ENCODE measurements around the gene HGFAC. TPM values are rescaled to one million over a fixed set of nuclear protein-coding genes. Genes with fewer than 3 reads are reported as not detected.

Gene HGFAC
- total RNA-seq, 1 donor from 2014 or later = 1.0 TPM

DNA sequence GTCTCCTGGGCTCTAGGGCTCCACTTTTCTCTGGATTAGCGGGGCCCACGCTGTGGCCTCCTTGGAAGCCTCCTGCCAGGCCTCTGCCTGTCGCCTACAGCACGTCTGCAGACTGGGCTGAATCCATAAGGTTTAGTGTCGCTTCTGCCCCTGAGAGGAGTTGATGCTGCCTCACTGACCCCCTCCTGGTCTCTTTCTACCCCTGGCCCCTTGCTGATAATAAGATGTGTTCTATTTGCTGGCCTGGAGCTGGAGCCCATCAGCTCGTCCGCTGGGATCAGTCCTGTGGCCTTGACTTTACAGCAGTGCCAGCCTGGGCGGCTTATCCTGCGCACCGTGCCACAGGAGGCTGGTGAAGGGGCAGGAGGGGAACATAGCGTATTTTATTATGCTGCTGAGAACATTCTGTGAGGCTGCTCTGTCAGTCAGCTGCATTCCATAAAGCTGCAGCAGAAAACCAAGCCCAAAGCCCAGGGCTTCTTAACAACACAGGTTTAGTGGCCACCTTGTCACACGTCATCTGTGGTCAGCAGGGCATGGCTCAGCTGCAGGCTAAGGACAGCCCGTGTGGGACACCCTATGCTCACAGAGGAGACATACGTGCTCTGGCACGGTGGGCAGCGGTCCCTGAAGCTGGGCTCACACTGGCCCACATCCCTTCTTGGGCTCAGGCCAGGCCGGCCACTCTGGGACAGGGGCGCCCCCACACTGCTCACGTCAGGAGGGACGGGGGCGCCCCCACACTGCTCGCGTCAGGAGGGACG is 29.3 kb upstream of the HGFAC start:
- TF ChIP-seq CTCF (IDR thresholded peaks at IDR 0.05) = no peak
- H3K27ac ChIP-seq = no peak overlapping the region
- H3K27me3 ChIP-seq (ENCODE audit: low read depth) = no peaks in the 10 kb centered on the region
- no peak for ATAC-seq
- H3K4me1 ChIP-seq = peaks cover 4% of the 10 kb centered on the region
- peaks cover 31% of the 10 kb centered on the region for H3K36me3 ChIP-seq
- no peak overlapping the region for H3K4me3 ChIP-seq
- intact Hi-C loops (cut with DNase I) = no loop called here
- H3K9me3 ChIP-seq = no peaks in the 10 kb centered on the region
- DNase-seq = peak; percentile 42

GRCh38 chr4:3413217-3413671 is 28.5 kb upstream of the HGFAC start:
- Histone ChIP-seq H3K36me3 (peaks cover 39% of the 10 kb centered on the region), H3K9me3 (no peaks in the 10 kb centered on the region), H3K4me1 (peaks cover 4% of the 10 kb centered on the region), H3K27me3 (ENCODE audit: low read depth) (no peaks in the 10 kb centered on the region), H3K27ac (no peak overlapping the region), H3K4me3 (no peak overlapping the region)
- DNase-seq (peak; percentile 45), ATAC-seq (no peak)
- intact Hi-C loops (cut with DNase I) = no loop called here
- TF ChIP-seq CTCF (IDR thresholded peaks at IDR 0.05) = no peak

GRCh38 chr4:3413675-3414420 is 27.9 kb upstream of the HGFAC start:
- TF ChIP-seq CTCF (IDR thresholded peaks at IDR 0.05) = no peak
- peaks cover 44% of the 10 kb centered on the region for H3K36me3 ChIP-seq
- no peaks in the 10 kb centered on the region for H3K9me3 ChIP-seq
- H3K27me3 ChIP-seq (ENCODE audit: low read depth) = no peaks in the 10 kb centered on the region
- intact Hi-C loops (cut with DNase I) = no loop called here
- DNase-seq (peak; percentile 42), ATAC-seq (no peak)
- H3K4me1 ChIP-seq = peaks cover 4% of the 10 kb centered on the region
- no peak overlapping the region for H3K4me3 ChIP-seq
- H3K27ac ChIP-seq = no peak overlapping the region

GRCh38 chr4:3414421-3415279 is 27.1 kb upstream of the HGFAC start:
- Histone ChIP-seq H3K9me3 (no peaks in the 10 kb centered on the region), H3K36me3 (peaks cover 44% of the 10 kb centered on the region), H3K27me3 (ENCODE audit: low read depth) (no peaks in the 10 kb centered on the region), H3K4me1 (peaks cover 4% of the 10 kb centered on the region), H3K4me3 (no peak overlapping the region), H3K27ac (no peak overlapping the region)
- TF ChIP-seq CTCF (IDR thresholded peaks at IDR 0.05) = no peak
- peak in 1 of 2 donors; percentile 34 for ATAC-seq
- intact Hi-C loops (cut with DNase I) = no loop called here
- DNase-seq = peak; percentile 42

DNA sequence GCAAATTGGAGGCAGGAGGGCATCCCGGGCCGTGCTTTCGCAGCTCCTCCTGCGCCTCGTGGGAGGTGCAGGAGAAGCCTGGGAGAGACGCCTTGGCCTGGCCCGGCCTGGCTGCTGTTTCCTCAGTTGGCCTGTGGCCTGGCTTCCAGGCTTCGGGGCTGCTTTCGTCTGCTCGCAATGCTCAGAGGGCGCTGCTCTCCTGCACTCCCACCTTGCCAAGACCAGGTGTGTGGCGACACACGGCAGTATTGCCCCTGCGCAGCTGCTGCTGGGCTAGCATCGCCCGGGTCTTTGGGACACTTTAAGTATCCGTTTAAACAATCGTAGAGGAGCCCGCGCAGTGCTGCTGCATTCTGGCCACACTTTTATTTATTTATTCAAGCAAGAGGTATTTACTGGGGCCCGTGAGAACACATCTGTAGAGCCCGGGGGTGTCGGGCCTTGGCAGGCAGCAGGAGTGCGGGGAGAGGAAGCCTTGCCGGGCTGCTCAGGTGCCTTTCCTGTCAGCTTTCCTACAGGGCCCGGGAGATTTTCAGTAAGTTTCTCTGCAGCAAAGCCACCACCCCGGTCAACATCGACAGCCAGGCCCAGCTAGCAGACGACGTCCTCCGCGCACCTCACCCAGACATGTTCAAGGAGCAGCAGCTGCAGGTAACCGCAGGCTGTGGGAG is 26.2 kb upstream of the HGFAC start:
- DNase-seq = peak; percentile 37

More for the DNA sequence above, 26.2 kb upstream of the HGFAC start:
- Histone ChIP-seq H3K36me3 (peaks cover 50% of the 10 kb centered on the region), H3K4me3 (no peak overlapping the region), H3K9me3 (no peaks in the 10 kb centered on the region), H3K27ac (no peak overlapping the region), H3K4me1 (peaks cover 4% of the 10 kb centered on the region), H3K27me3 (ENCODE audit: low read depth) (no peaks in the 10 kb centered on the region)
- intact Hi-C loops (cut with DNase I) = no loop called here
- no peak for ATAC-seq
- no peak for TF ChIP-seq CTCF (IDR thresholded peaks at IDR 0.05)
